ENCODE data around the gene GRM8. TPM values are rescaled to one million over a fixed set of nuclear protein-coding genes. Genes with fewer than 3 reads are reported as not detected.

The GRM8 gene
- polyA plus RNA-seq, 2 of the 4 experiments (the other 2 are of a cell fraction): 0.06 TPM; not detected in 1

- FAIRE-seq (no peak), ATAC-seq (no peak), DNase-seq (ENCODE audit: low read depth in 1 of 2, low spot score in 1 of 2) (no peak)
- WGBS (ENCODE audit: missing lambda C conversion rate): 41% methylated on average over 4 of the region's 4 CpGs
- Histone ChIP-seq H3K4me2 (no peak overlapping the region), H3K9me3 (no peaks in the 10 kb centered on the region), H3K4me1 (no peaks in the 10 kb centered on the region), H3K27ac (no peak overlapping the region), H3K4me3 (no peak overlapping the region)
- no peak for TF ChIP-seq NPAS2 (CRISPR knock-in tag; IDR thresholded peaks at IDR 0.05; ENCODE audit: borderline replicate concordance)
- TF ChIP-seq CTCF (IDR thresholded peaks at IDR 0.05): no peak
- no peak for TF ChIP-seq FOSB (CRISPR knock-in tag; IDR thresholded peaks at IDR 0.05)
- no peak for TF ChIP-seq HOXA7 (CRISPR knock-in tag; IDR thresholded peaks at IDR 0.05)
- TF ChIP-seq KDM5A (IDR thresholded peaks at IDR 0.05): no peak
- TF ChIP-seq CEBPB (IDR thresholded peaks at IDR 0.05): no peak
- TF ChIP-seq CBX8 (IDR thresholded peaks at IDR 0.05): no peak
- no peak for TF ChIP-seq MAZ (IDR thresholded peaks at IDR 0.05; ENCODE audit: borderline replicate concordance, low read depth, low read length)
- no peak for TF ChIP-seq REST (IDR thresholded peaks at IDR 0.05)
- no peak for TF ChIP-seq HOXB5 (CRISPR knock-in tag; IDR thresholded peaks at IDR 0.05)
- no peak for TF ChIP-seq CHD4 (IDR thresholded peaks at IDR 0.05; ENCODE audit: borderline replicate concordance)
- no peak for TF ChIP-seq HEYL (CRISPR knock-in tag; IDR thresholded peaks at IDR 0.05)
- TF ChIP-seq MYC (IDR thresholded peaks at IDR 0.05; ENCODE audit: borderline replicate concordance, low read length): no peak
- TF ChIP-seq EHMT2 (IDR thresholded peaks at IDR 0.05; ENCODE audit: low read depth): no peak
- TF ChIP-seq RAD21 (conservative IDR thresholded peaks at IDR 0.05 in 1 of 2, IDR thresholded peaks at IDR 0.05 in 1 of 2): no peak
- TF ChIP-seq CHD2 (IDR thresholded peaks at IDR 0.05; ENCODE audit: low read length, partially characterized antibody): no peak
- TF ChIP-seq SREBF2 (IDR thresholded peaks at IDR 0.05): no peak
- TF ChIP-seq SMC3 (IDR thresholded peaks at IDR 0.05): no peak
- TF ChIP-seq POLR2A (IDR thresholded peaks at IDR 0.05; ENCODE audit: low read length): no peak
- TF ChIP-seq TFCP2L1 (CRISPR knock-in tag; IDR thresholded peaks at IDR 0.05): no peak
- ChIA-PET CTCF (no interaction called here), POLR2A (no interaction called here)
Observed at GRCh38 chr7:126557271-126557670, 695.5 kb downstream of the GRM8 start.

GRCh38 chr7:126541406-126541805 is 711.3 kb downstream of the GRM8 start:
- ATAC-seq: no peak
- Histone ChIP-seq H3K4me1 (no peaks in the 10 kb centered on the region), H3K27ac (no peak overlapping the region), H3K4me2 (no peak overlapping the region), H3K4me3 (no peak overlapping the region), H3K9me3 (no peaks in the 10 kb centered on the region)
- DNase-seq (ENCODE audit: low read depth in 1 of 2, low spot score in 1 of 2): no peak
- 30% methylated on average over 5 of the region's 5 CpGs for WGBS (ENCODE audit: missing lambda C conversion rate)
- ChIA-PET CTCF (no interaction called here), POLR2A (no interaction called here)
- no peak for FAIRE-seq
- TF ChIP-seq FOXS1 (CRISPR knock-in tag; IDR thresholded peaks at IDR 0.05): no peak
- no peak for TF ChIP-seq NR3C1 (IDR thresholded peaks at IDR 0.05)
- no peak for TF ChIP-seq NPAS2 (CRISPR knock-in tag; IDR thresholded peaks at IDR 0.05; ENCODE audit: borderline replicate concordance)
- TF ChIP-seq ZSCAN20 (CRISPR knock-in tag; IDR thresholded peaks at IDR 0.05): no peak
- no peak for TF ChIP-seq ELK1 (IDR thresholded peaks at IDR 0.05; ENCODE audit: low read depth, low read length)
- TF ChIP-seq SMC3 (IDR thresholded peaks at IDR 0.05): no peak
- no peak for TF ChIP-seq REST (IDR thresholded peaks at IDR 0.05)
- TF ChIP-seq PHF8 (IDR thresholded peaks at IDR 0.05; ENCODE audit: borderline replicate concordance, low read depth): no peak
- no peak for TF ChIP-seq TP53 (CRISPR knock-in tag; IDR thresholded peaks at IDR 0.05)
- TF ChIP-seq MAX (IDR thresholded peaks at IDR 0.05): no peak
- TF ChIP-seq RCOR1 (IDR thresholded peaks at IDR 0.05; ENCODE audit: low read depth, low read length): no peak
